Right lobe of liver (tissue), 6 donors: ENCODE data around the gene PTPRN2. TPM values are rescaled to one million over a fixed set of nuclear protein-coding genes. Genes with fewer than 3 reads are reported as not detected.

Experiments used
- ATAC-seq, 4 donors: fragments of 200-7000 bp; cut with Tn5 transposase; one replicate each; pipeline ENCODE4 v1.9.1; 2020; ENCODE audit warnings: mild to moderate bottlenecking in 4 of 4, moderate library complexity in 4 of 4
- DNase-seq, 3 donors: peaks; one replicate each; pipeline ENCODE4 v3.0.0-alpha.2; 2020
- H3K27ac ChIP-seq, 3 donors: fragments of 200-600 bp; one replicate each; pipeline ENCODE4 v1.8.0; 2022
- H3K27me3 ChIP-seq, 2 donors: fragments of 200-600 bp; one replicate each; pipeline ENCODE4 v1.8.0; 2022
- H3K36me3 ChIP-seq, 4 donors: fragments of 200-600 bp; sonication (generic) in 1 of 4; one replicate each; pipeline versions ENCODE4 v1.5.1 to v1.8.0; 2017 to 2022; ENCODE audit warnings: control low read depth in 1 of 4
- H3K4me1 ChIP-seq, 4 donors: fragments of 200-600 bp; sonication (generic) in 1 of 4; one replicate each; pipeline versions ENCODE4 v1.5.1 to v1.8.0; 2017 to 2022; ENCODE audit warnings: control low read depth in 1 of 4
- H3K4me3 ChIP-seq, 3 donors: fragments of 200-600 bp; one replicate each; pipeline ENCODE4 v1.8.0; 2022
- H3K9me3 ChIP-seq, 4 donors: fragments of 200-600 bp; sonication (generic) in 1 of 4; one replicate each; pipeline versions ENCODE4 v1.5.1 to v1.8.0; 2017 to 2022; ENCODE audit warnings: control low read depth in 1 of 4
- CTCF ChIP-seq, 4 donors: fragments of 200-600 bp in 3 of 4; fragments of 450-650 bp in 1 of 4; IDR thresholded peaks; one replicate each; pipeline versions ENCODE4 v1.5.1 to v1.8.0; 2016 to 2022; ENCODE audit warnings: antibody characterized with exemption in 4 of 4, mild to moderate bottlenecking in 2 of 4
- POLR2A ChIP-seq: fragments of 450-650 bp; IDR thresholded peaks from one replicate; pipeline ENCODE4 v1.6.1; 2017; ENCODE audit warnings: antibody characterized with exemption, mild to moderate bottlenecking
- WGBS: methylation state at CpG from one replicate; pipeline ENCODE4 v1.1.6; 2018; ENCODE audit warnings: low coverage, low lambda C conversion rate; ENCODE audit not compliant: insufficient coverage; ENCODE audit errors: missing lambda C conversion rate; 5-methylcytosine and 5-hydroxymethylcytosine counted together
- intact Hi-C, 2 donors: fragments of 100-400 bp; cut with DNase I; formaldehyde crosslinking; loops; one replicate each; pipeline versions ENCODE4 v1.11.2 to v1.14.1; 2022
- total RNA-seq, 6 experiments: library from RNA; depleted of rRNA in 2 of 6; stranded (reverse); fragments of >200 nt in 2 of 6; fragmentation: NEBNext Ultra II Directional in 3 of 6; extraction: Animal tissue kit (Norgen Biotek cat#: 25700) in 3 of 6; gene quantifications; one replicate each; pipeline versions ENCODE4 v1.1.0 to v1.2.4, GENCODE V29; 2016 to 2023
- donor health status: DM: no; HTN: yes; CAD: no.
- donor health status: DM: no; HTN: no; CAD: no.
- donor health status: DM: no; HTN: no; CAD: no.
- donor health status: DM: no; HTN: yes; CAD: no.
- donor health status: DM: no; HTN: yes; CAD: no.

Gene PTPRN2
- total RNA-seq, 6 experiments from 2014 or later = 0.15 to 0.87 (median 0.67) TPM

- no peak overlapping the region for H3K27ac ChIP-seq
- intact Hi-C loops = no loop called here
- no peak for DNase-seq
These were observed 142.0 kb downstream of the PTPRN2 start for GRCh38 chr7:158445421-158446175.

GRCh38 chr7:158444501-158445420, 142.9 kb downstream of the PTPRN2 start:
- Histone ChIP-seq H3K4me3 (no peak overlapping the region), H3K36me3 (no peaks in the 10 kb centered on the region), H3K27me3 (no peaks in the 10 kb centered on the region), H3K27ac (no peak overlapping the region), H3K9me3 (no peaks in the 10 kb centered on the region), H3K4me1 (no peaks in the 10 kb centered on the region)
- WGBS = 74% methylated on average over 6 of the region's 25 CpGs
- no peak for TF ChIP-seq POLR2A
- TF ChIP-seq CTCF (IDR thresholded peaks at IDR 0.05) = no peak
- intact Hi-C loops = no loop called here
- DNase-seq (no peak), ATAC-seq (no peak)

More at GRCh38 chr7:158445421-158446175, 142.0 kb downstream of the PTPRN2 start:
- Histone ChIP-seq H3K36me3 (no peaks in the 10 kb centered on the region), H3K9me3 (no peaks in the 10 kb centered on the region), H3K4me3 (no peak overlapping the region), H3K27me3 (no peaks in the 10 kb centered on the region), H3K4me1 (no peaks in the 10 kb centered on the region)
- no peak for TF ChIP-seq CTCF (IDR thresholded peaks at IDR 0.05)
- TF ChIP-seq POLR2A = no peak
- ATAC-seq = no peak
- WGBS = 63% methylated on average over 9 of the region's 30 CpGs

GRCh38 chr7:158443688-158444483, 143.7 kb downstream of the PTPRN2 start:
- Histone ChIP-seq H3K4me3 (no peak overlapping the region), H3K27ac (no peak overlapping the region), H3K36me3 (no peaks in the 10 kb centered on the region), H3K27me3 (no peaks in the 10 kb centered on the region), H3K9me3 (no peaks in the 10 kb centered on the region), H3K4me1 (no peaks in the 10 kb centered on the region)
- TF ChIP-seq POLR2A (no peak), CTCF (IDR thresholded peaks at IDR 0.05) (no peak)
- intact Hi-C loops = no loop called here
- DNase-seq = no peak
- ATAC-seq = peak in 2 of 4 donors; percentile 7 to 13
- 60% methylated on average over 1 of the region's 19 CpGs for WGBS

- Histone ChIP-seq H3K27me3 (no peaks in the 10 kb centered on the region), H3K4me3 (no peak overlapping the region), H3K27ac (no peak overlapping the region), H3K36me3 (no peaks in the 10 kb centered on the region), H3K4me1 (no peaks in the 10 kb centered on the region), H3K9me3 (no peaks in the 10 kb centered on the region)
- ATAC-seq = peak in 1 of 4 donors; percentile 7
- WGBS = 75% methylated on average over 12 of the region's 28 CpGs
- intact Hi-C loops = no loop called here
- DNase-seq = no peak
- TF ChIP-seq POLR2A (no peak), CTCF (IDR thresholded peaks at IDR 0.05) (no peak)
These were observed 144.5 kb downstream of the PTPRN2 start for GRCh38 chr7:158443014-158443687.
